Measurements from ENCODE around the gene AMBRA1. TPM values are rescaled to one million over a fixed set of nuclear protein-coding genes. Genes with fewer than 3 reads are reported as not detected.

AMBRA1 gene
- total RNA-seq, 3 donors from 2014 or later (not counting 1 experiment from before 2014, with no cell fraction given): 41.3 to 52.7 (median 46.2) TPM

GRCh38 chr11:46388619-46389449 is 205.0 kb downstream of the AMBRA1 start:
- no peak overlapping the region for H3K4me3 ChIP-seq (ENCODE audit: low read length)

GRCh38 chr11:46387919-46388618 is 205.8 kb downstream of the AMBRA1 start:
- WGBS (ENCODE audit: insufficient coverage): 8% methylated on average over 24 of the region's 24 CpGs
- no peaks in the 10 kb centered on the region for H3K36me3 Mint-ChIP-seq
- no peak for TF ChIP-seq CTCF (IDR thresholded peaks at IDR 0.05)
- no peak overlapping the region for H3K27ac Mint-ChIP-seq
- H3K4me3 Mint-ChIP-seq: no peak overlapping the region
- H3K4me1 Mint-ChIP-seq: peaks cover 20 to 44% of the 10 kb centered on the region in 2 donors
- Histone ChIP-seq H3K9me3 (ENCODE audit: control insufficient read depth, insufficient read depth, low read length) (no peaks in the 10 kb centered on the region), H3K4me3 (ENCODE audit: low read length) (no peak overlapping the region), H3K36me3 (ENCODE audit: control insufficient read depth, insufficient read depth, low read length) (no peaks in the 10 kb centered on the region), H3K27me3 (ENCODE audit: control insufficient read depth, insufficient read depth, low read length) (peaks cover 44% of the 10 kb centered on the region), H3K4me1 (ENCODE audit: control insufficient read depth, insufficient read depth, low read length) (peaks cover 44% of the 10 kb centered on the region), H3K27ac (ENCODE audit: low read length) (no peak overlapping the region)
- no peaks in the 10 kb centered on the region for H3K9me3 Mint-ChIP-seq
- intact Hi-C loops (cut with micrococcal nuclease): no loop called here
- ATAC-seq: peak in 2 of 3 donors; percentile 14 to 19
- peaks cover 37 to 42% of the 10 kb centered on the region in 2 donors for H3K27me3 Mint-ChIP-seq (ENCODE audit: low read depth in 2 of 2)
- DNase-seq: peak in 1 of 2 donors; percentile 31

More at GRCh38 chr11:46388619-46389449, 205.0 kb downstream of the AMBRA1 start:
- Mint-ChIP-seq H3K9me3 (no peaks in the 10 kb centered on the region), H3K4me1 (peaks cover 23 to 46% of the 10 kb centered on the region in 2 donors), H3K27me3 (ENCODE audit: low read depth in 2 of 2) (peaks cover 37 to 38% of the 10 kb centered on the region in 2 donors), H3K4me3 (no peak overlapping the region), H3K27ac (no peak overlapping the region), H3K36me3 (no peaks in the 10 kb centered on the region)
- no peaks in the 10 kb centered on the region for H3K9me3 ChIP-seq (ENCODE audit: control insufficient read depth, insufficient read depth, low read length)
- TF ChIP-seq CTCF (IDR thresholded peaks at IDR 0.05): no peak
- H3K27ac ChIP-seq (ENCODE audit: low read length): no peak overlapping the region
- intact Hi-C loops (cut with micrococcal nuclease): no loop called here
- ATAC-seq (no peak), DNase-seq (no peak)
- peaks cover 41% of the 10 kb centered on the region for H3K27me3 ChIP-seq (ENCODE audit: control insufficient read depth, insufficient read depth, low read length)
- 16% methylated on average over 21 of the region's 21 CpGs for WGBS (ENCODE audit: insufficient coverage)
- H3K36me3 ChIP-seq (ENCODE audit: control insufficient read depth, insufficient read depth, low read length): no peaks in the 10 kb centered on the region
- peaks cover 44% of the 10 kb centered on the region for H3K4me1 ChIP-seq (ENCODE audit: control insufficient read depth, insufficient read depth, low read length)

GRCh38 chr11:46387456-46387855 is 206.4 kb downstream of the AMBRA1 start:
- intact Hi-C loops (cut with micrococcal nuclease): no loop called here
- Histone ChIP-seq H3K27ac (ENCODE audit: low read length) (no peak overlapping the region), H3K4me1 (ENCODE audit: control insufficient read depth, insufficient read depth, low read length) (peaks cover 43% of the 10 kb centered on the region), H3K27me3 (ENCODE audit: control insufficient read depth, insufficient read depth, low read length) (peaks cover 47% of the 10 kb centered on the region), H3K9me3 (ENCODE audit: control insufficient read depth, insufficient read depth, low read length) (no peaks in the 10 kb centered on the region), H3K36me3 (ENCODE audit: control insufficient read depth, insufficient read depth, low read length) (no peaks in the 10 kb centered on the region), H3K4me3 (ENCODE audit: low read length) (no peak overlapping the region)
- no peak for DNase-seq
- H3K27me3 Mint-ChIP-seq (ENCODE audit: low read depth in 2 of 2): peaks cover 31 to 37% of the 10 kb centered on the region in 2 donors
- no peak overlapping the region for H3K27ac Mint-ChIP-seq
- ATAC-seq: no peak
- WGBS (ENCODE audit: insufficient coverage): 81% methylated on average over 5 of the region's 5 CpGs
- TF ChIP-seq CTCF (IDR thresholded peaks at IDR 0.05): no peak
- H3K9me3 Mint-ChIP-seq: no peaks in the 10 kb centered on the region
- H3K4me1 Mint-ChIP-seq: peaks cover 13 to 39% of the 10 kb centered on the region in 2 donors
- no peaks in the 10 kb centered on the region for H3K36me3 Mint-ChIP-seq
- no peak overlapping the region for H3K4me3 Mint-ChIP-seq

All from natural killer cell (primary cell).